Measurements from ENCODE around the gene OPRL1. TPM values are rescaled to one million over a fixed set of nuclear protein-coding genes. Genes with fewer than 3 reads are reported as not detected.

The OPRL1 gene
- total RNA-seq, 1 donor from 2014 or later = 0.06 TPM

DNA sequence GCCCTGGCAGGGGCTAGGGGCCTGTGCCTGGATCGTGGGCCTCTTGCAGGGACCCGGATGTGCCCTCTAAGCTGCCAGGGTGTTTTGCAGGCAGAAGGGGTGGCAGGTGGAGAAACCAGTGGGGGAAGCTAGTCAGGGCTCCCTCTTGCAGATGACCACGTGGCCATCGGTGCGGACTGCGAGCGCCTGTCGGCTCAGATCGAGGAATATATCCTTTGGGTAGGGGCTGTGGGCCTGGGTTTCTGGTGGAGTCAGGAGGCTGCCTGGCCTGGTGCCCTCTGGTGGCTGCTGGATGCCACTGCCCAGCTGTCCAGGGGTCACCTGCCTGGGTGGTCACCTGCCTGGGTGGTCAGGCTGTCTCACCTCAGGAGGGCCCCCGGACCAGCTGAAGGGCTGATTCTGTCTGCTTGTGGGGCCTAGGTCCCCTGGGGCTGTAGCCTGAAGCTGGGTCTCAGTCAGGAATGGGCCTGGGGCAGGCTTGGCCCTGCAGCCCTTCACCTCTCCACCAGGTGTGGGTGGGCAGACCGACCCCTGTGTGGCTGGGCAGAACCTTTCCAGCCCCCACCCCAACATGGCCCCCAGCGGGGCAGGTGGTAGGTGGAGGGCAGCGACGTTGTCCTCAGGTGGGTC, 10.2 kb upstream of the OPRL1 start:
- H3K4me3 ChIP-seq (ENCODE audit: low read depth, low read length) = no peak overlapping the region
- TF ChIP-seq CTCF (conservative IDR thresholded peaks at IDR 0.05; ENCODE audit: low read depth, low read length) = peak; percentile 83
- DNase-seq (ENCODE audit: low read depth) = no peak

GRCh38 chr20:64070244-64070993, 9.5 kb upstream of the OPRL1 start:
- H3K4me3 ChIP-seq (ENCODE audit: low read depth, low read length) = no peak overlapping the region
- DNase-seq (ENCODE audit: low read depth) = no peak
- no peak for TF ChIP-seq CTCF (conservative IDR thresholded peaks at IDR 0.05; ENCODE audit: low read depth, low read length)

GRCh38 chr20:64071341-64072332, 8.2 kb upstream of the OPRL1 start:
- no peak for DNase-seq (ENCODE audit: low read depth)
- H3K4me3 ChIP-seq (ENCODE audit: low read depth, low read length) = no peak overlapping the region

DNA sequence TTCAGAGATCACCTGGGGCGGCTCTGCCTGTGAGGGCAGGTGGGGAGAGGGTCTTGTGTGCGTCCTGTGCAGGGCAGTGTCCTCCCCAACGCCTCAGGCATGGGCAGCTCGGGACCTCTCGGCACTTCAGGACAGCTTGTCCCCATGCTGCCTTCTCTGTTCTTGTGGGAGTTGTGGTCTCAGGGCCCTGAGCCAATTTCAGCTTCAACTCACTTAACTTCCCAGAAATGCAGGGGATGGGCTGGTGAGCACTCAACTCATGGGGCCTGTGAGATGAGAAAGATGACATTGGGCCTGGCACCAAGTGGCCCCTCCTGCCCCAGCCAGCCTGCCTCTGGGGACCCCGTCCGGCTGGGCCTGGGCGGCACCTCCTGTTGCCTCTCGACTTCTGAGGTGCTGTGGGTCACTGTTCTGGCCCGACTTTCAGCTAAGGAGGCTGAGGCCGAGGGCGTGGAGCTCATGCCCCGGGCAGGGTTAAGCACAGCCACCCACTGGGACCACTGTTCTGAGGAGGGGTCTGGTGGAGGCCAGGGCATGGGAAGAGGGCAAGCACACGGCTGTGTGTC, 7.3 kb upstream of the OPRL1 start:
- no peak overlapping the region for H3K4me3 ChIP-seq (ENCODE audit: low read depth, low read length)
- DNase-seq (ENCODE audit: low read depth) = no peak
- no peak for TF ChIP-seq CTCF (conservative IDR thresholded peaks at IDR 0.05; ENCODE audit: low read depth, low read length)

More at GRCh38 chr20:64071341-64072332, 8.2 kb upstream of the OPRL1 start:
- TF ChIP-seq CTCF (conservative IDR thresholded peaks at IDR 0.05; ENCODE audit: low read depth, low read length) = no peak

- no peak for DNase-seq (ENCODE audit: low read depth)
- H3K4me3 ChIP-seq (ENCODE audit: low read depth, low read length) = no peak overlapping the region
- TF ChIP-seq CTCF (conservative IDR thresholded peaks at IDR 0.05; ENCODE audit: low read depth, low read length) = no peak
Observed at GRCh38 chr20:64073476-64074183, 6.3 kb upstream of the OPRL1 start.

DNA sequence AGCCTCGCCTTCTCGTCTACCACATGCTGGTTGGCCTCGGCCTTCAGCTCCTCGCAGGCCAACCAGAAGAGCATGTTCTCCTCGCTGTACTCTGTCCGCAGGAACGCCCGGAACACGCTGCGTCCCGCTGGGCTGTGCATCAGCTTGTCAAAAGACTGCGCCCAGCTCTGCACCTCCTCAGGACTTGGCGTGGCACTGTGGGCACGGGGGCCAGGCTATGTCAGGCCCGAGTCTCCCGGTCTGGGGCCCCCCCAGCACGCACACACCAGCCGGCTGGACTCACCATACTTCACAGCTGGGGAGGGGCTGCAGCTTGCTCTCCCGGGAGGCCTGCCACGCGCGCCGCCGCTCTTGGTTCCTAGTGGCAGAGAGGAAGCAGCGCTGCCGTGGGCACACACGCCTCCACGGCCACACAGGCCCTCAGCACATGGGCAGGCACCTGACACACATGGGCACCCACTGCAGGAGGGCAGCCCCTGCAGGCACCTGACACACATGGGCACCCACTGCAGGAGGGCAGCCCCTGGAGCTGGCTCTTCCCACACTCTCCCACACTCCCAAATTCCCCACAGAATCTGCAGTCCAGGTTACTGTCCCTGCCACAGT, 5.6 kb upstream of the OPRL1 start:
- H3K4me3 ChIP-seq (ENCODE audit: low read depth, low read length) = no peak overlapping the region
- no peak for TF ChIP-seq CTCF (conservative IDR thresholded peaks at IDR 0.05; ENCODE audit: low read depth, low read length)
- no peak for DNase-seq (ENCODE audit: low read depth)

Data from epithelial cell of proximal tubule (primary cell).